Effector memory CD8-positive, alpha-beta T cell (primary cell): ENCODE results near the gene DNLZ.

ENCODE experiments used
- ATAC-seq: fragments of 150-1000 bp; cut with Tn5 transposase; replicated peaks from 2 replicates; pipeline ENCODE4 v1.10.0; 2021; ENCODE audit warnings: mild to moderate bottlenecking, moderate library complexity
- DNase-seq, 3 experiments: peaks; one replicate each; pipeline ENCODE4 v3.0.0; 2021
- H3K27ac Mint-ChIP-seq, 2 donors: one replicate each; pipeline ENCODE4 v1.8.0; 2022; ENCODE audit warnings: mild to moderate bottlenecking in 2 of 2, mixed read lengths in 2 of 2, moderate library complexity in 2 of 2
- H3K27me3 Mint-ChIP-seq, 2 donors: one replicate each; pipeline ENCODE4 v1.8.0; 2022; ENCODE audit warnings: mixed read lengths in 2 of 2
- H3K36me3 Mint-ChIP-seq: one replicate; pipeline ENCODE4 v1.8.0; 2022; ENCODE audit warnings: mild to moderate bottlenecking, moderate library complexity, mixed read lengths; ENCODE audit not compliant: insufficient read depth
- H3K4me1 Mint-ChIP-seq, 2 donors: one replicate each; pipeline ENCODE4 v1.8.0; 2022; ENCODE audit warnings: low read depth in 2 of 2, mixed read lengths in 2 of 2
- H3K4me3 Mint-ChIP-seq, 2 donors: one replicate each; pipeline ENCODE4 v1.8.0; 2022; ENCODE audit warnings: mild to moderate bottlenecking in 2 of 2, mixed read lengths in 2 of 2, moderate library complexity in 2 of 2
- H3K9me3 Mint-ChIP-seq, 2 donors: one replicate each; pipeline ENCODE4 v1.8.0; 2022; ENCODE audit warnings: mixed read lengths in 2 of 2

DNLZ gene

GRCh38 chr9:136402067-136402466, 38.5 kb upstream of the DNLZ start:
- H3K27ac Mint-ChIP-seq: peak overlapping the region in 1 of 2 donors; percentile 91
- H3K9me3 Mint-ChIP-seq: no peaks in the 10 kb centered on the region
- H3K4me1 Mint-ChIP-seq: peaks cover 27 to 46% of the 10 kb centered on the region in 2 donors
- H3K36me3 Mint-ChIP-seq: peaks cover 53% of the 10 kb centered on the region
- H3K27me3 Mint-ChIP-seq: no peaks in the 10 kb centered on the region
- no peak for ATAC-seq
- no peak overlapping the region for H3K4me3 Mint-ChIP-seq
- DNase-seq: no peak

- DNase-seq (no peak), ATAC-seq (no peak)
- H3K4me1 Mint-ChIP-seq: peaks cover 27 to 46% of the 10 kb centered on the region in 2 donors
- H3K4me3 Mint-ChIP-seq: peak overlapping the region; percentile 51 to 54
- peaks cover 55% of the 10 kb centered on the region for H3K36me3 Mint-ChIP-seq
- peak overlapping the region; percentile 31 to 90 for H3K27ac Mint-ChIP-seq
- no peaks in the 10 kb centered on the region for H3K9me3 Mint-ChIP-seq
- H3K27me3 Mint-ChIP-seq: no peaks in the 10 kb centered on the region
These were observed 37.8 kb upstream of the DNLZ start for GRCh38 chr9:136401173-136401922.

GRCh38 chr9:136400038-136400834, 36.7 kb upstream of the DNLZ start, which contains the start of gene SNAPC4:
TSS of gene SNAPC4 (minus strand) at chr9:136400170. CDS start at chr9:136398428, 1,742 bp downstream.
- no peaks in the 10 kb centered on the region for H3K9me3 Mint-ChIP-seq
- H3K4me1 Mint-ChIP-seq: peaks cover 25 to 44% of the 10 kb centered on the region in 2 donors
- peaks cover 46% of the 10 kb centered on the region for H3K36me3 Mint-ChIP-seq
- ATAC-seq (peak; percentile 61), DNase-seq (peak; percentile 77 to 86 (median 81))
- H3K27ac Mint-ChIP-seq: peak within 1 kb of the TSS; percentile 31 to 90
- H3K27me3 Mint-ChIP-seq: no peaks in the 10 kb centered on the region
- H3K4me3 Mint-ChIP-seq: peak within 1 kb of the TSS; percentile 78 to 85

GRCh38 chr9:136399176-136400037, 35.9 kb upstream of the DNLZ start:
- peak; percentile 31 for ATAC-seq
- Mint-ChIP-seq H3K27ac (peak overlapping the region in 1 of 2 donors; percentile 90), H3K36me3 (peaks cover 38% of the 10 kb centered on the region), H3K4me3 (peak overlapping the region; percentile 78 to 85), H3K27me3 (no peaks in the 10 kb centered on the region), H3K9me3 (no peaks in the 10 kb centered on the region), H3K4me1 (peaks cover 17 to 36% of the 10 kb centered on the region in 2 donors)
- peak; percentile 23 to 46 (median 45) for DNase-seq

GRCh38 chr9:136398286-136398685, 34.7 kb upstream of the DNLZ start:
- Mint-ChIP-seq H3K36me3 (peaks cover 37% of the 10 kb centered on the region), H3K27ac (no peak overlapping the region), H3K27me3 (no peaks in the 10 kb centered on the region), H3K4me1 (peaks cover 6 to 26% of the 10 kb centered on the region in 2 donors), H3K4me3 (peak overlapping the region; percentile 78 to 85), H3K9me3 (no peaks in the 10 kb centered on the region)
- ATAC-seq (no peak), DNase-seq (no peak)

GRCh38 chr9:136397643-136398042, 34.1 kb upstream of the DNLZ start:
- Mint-ChIP-seq H3K4me3 (peak overlapping the region in 1 of 2 donors; percentile 22), H3K36me3 (peaks cover 34% of the 10 kb centered on the region), H3K27ac (no peak overlapping the region), H3K9me3 (no peaks in the 10 kb centered on the region), H3K27me3 (no peaks in the 10 kb centered on the region), H3K4me1 (peaks cover 4 to 26% of the 10 kb centered on the region in 2 donors)
- DNase-seq: no peak
- no peak for ATAC-seq

- H3K36me3 Mint-ChIP-seq: peaks cover 30% of the 10 kb centered on the region
- H3K27me3 Mint-ChIP-seq: no peaks in the 10 kb centered on the region
- ATAC-seq: no peak
- no peaks in the 10 kb centered on the region for H3K9me3 Mint-ChIP-seq
- peaks cover 4 to 21% of the 10 kb centered on the region in 2 donors for H3K4me1 Mint-ChIP-seq
- H3K27ac Mint-ChIP-seq: no peak overlapping the region
- H3K4me3 Mint-ChIP-seq: no peak overlapping the region
- DNase-seq: no peak
These were observed 32.6 kb upstream of the DNLZ start for GRCh38 chr9:136396219-136396515.

- H3K36me3 Mint-ChIP-seq: peaks cover 33% of the 10 kb centered on the region
- H3K4me3 Mint-ChIP-seq: no peak overlapping the region
- no peaks in the 10 kb centered on the region for H3K27me3 Mint-ChIP-seq
- no peaks in the 10 kb centered on the region for H3K9me3 Mint-ChIP-seq
- H3K27ac Mint-ChIP-seq: no peak overlapping the region
- no peak for DNase-seq
- ATAC-seq: no peak
- H3K4me1 Mint-ChIP-seq: peaks cover 4 to 18% of the 10 kb centered on the region in 2 donors
These were observed 32.0 kb upstream of the DNLZ start for GRCh38 chr9:136395345-136396218.

- ATAC-seq (no peak), DNase-seq (no peak)
- H3K27ac Mint-ChIP-seq: no peak overlapping the region
- no peak overlapping the region for H3K4me3 Mint-ChIP-seq
- H3K27me3 Mint-ChIP-seq: no peaks in the 10 kb centered on the region
- H3K9me3 Mint-ChIP-seq: no peaks in the 10 kb centered on the region
- H3K36me3 Mint-ChIP-seq: peaks cover 39% of the 10 kb centered on the region
- H3K4me1 Mint-ChIP-seq: peaks cover 4 to 17% of the 10 kb centered on the region in 2 donors
These were observed 31.4 kb upstream of the DNLZ start for GRCh38 chr9:136395020-136395340.

GRCh38 chr9:136394312-136395019, 30.9 kb upstream of the DNLZ start:
- DNase-seq (no peak), ATAC-seq (no peak)
- H3K27ac Mint-ChIP-seq: no peak overlapping the region
- H3K4me3 Mint-ChIP-seq: no peak overlapping the region
- no peaks in the 10 kb centered on the region for H3K9me3 Mint-ChIP-seq
- H3K36me3 Mint-ChIP-seq: peaks cover 43% of the 10 kb centered on the region
- H3K27me3 Mint-ChIP-seq: no peaks in the 10 kb centered on the region
- peaks cover 9 to 19% of the 10 kb centered on the region in 2 donors for H3K4me1 Mint-ChIP-seq

- peaks cover 42% of the 10 kb centered on the region for H3K36me3 Mint-ChIP-seq
- ATAC-seq (no peak), DNase-seq (no peak)
- H3K27ac Mint-ChIP-seq: no peak overlapping the region
- H3K4me3 Mint-ChIP-seq: no peak overlapping the region
- no peaks in the 10 kb centered on the region for H3K9me3 Mint-ChIP-seq
- no peaks in the 10 kb centered on the region for H3K27me3 Mint-ChIP-seq
- peaks cover 4 to 10% of the 10 kb centered on the region in 2 donors for H3K4me1 Mint-ChIP-seq
These were observed 30.0 kb upstream of the DNLZ start for GRCh38 chr9:136393531-136393930.
